HG03521 (cell line): ENCODE results near the gene C1QL1.
A peak's percentile ranks its signal among the peaks of the same experiment; 100 is the strongest.

Experiments used
- ATAC-seq: cut with Tn5 transposase; IDR thresholded peaks from one replicate; pipeline ENCODE4 v1.9.1; 2021; ENCODE audit warnings: mild to moderate bottlenecking, moderate library complexity; ENCODE audit not compliant: unreplicated experiment

The C1QL1 gene

DNA sequence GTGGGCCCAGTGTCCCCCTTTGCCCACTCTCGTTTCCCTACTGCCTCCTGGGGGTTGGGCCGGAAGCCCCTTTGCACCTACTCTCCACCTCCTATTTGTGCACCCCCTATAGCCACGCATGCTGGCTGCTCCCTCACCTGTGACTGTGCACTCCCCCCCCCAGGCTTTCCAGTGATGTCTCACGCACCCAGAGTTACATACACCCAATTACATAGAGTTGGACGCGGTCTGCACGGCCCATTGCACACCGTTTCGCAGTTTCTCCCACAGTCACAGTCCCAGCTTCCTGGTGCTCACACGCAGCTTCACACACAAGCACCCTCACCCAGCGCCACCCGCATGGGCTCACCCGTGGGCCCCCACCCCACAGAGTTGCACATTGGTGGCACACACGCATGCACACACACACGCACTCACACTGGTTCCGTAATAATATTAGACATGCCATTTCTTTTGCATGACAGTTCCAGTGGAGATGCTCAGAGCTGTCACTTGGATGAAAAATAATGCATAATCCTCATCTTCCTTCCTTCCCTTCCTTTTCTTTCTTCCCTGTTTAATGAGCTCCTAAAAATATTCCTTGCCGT is 21.5 kb upstream of the C1QL1 start:
- ATAC-seq: no peak

DNA sequence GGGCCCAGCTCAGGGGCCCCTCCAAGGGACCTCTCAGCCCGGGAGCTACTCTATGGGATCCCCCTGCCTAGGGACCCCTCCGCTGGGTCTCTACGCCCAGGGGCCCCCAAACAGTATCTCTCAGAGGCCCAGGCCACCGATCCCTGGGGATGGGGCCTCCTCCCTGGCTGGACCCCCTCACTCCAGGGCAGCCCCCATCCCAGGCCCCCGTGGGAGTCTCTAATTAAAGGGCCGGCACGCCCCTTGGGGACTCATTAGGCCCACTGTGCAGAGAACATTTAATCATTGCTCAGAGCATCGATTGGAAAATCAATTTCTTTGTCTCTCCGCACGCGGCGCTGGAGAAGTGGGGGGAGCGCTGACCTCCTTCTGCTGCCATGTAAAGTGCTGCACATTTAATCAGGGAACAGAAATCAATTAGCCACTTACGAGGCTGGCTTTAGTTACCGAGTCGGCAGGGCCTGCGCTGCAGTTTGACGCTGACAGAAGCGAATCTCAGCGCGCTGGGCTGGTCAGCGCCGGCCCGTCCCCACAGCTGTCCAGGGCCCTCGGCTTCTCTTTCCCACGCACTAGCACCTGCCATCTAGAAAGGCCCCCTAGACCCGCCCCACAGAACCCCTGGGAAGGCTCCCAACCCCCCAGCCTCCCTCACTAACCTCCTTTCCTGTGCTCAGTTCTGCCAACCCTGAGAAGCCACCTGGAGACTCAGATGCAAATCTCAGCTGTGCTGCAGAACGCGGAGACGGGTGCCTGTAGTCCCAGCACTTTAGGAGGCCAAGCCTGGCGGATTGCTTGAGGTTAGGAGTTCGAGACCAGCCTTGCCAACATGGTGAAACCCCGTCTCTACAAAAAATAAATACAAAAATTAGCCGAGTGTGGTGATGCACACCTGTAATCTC is 20.2 kb upstream of the C1QL1 start:
- ATAC-seq: no peak

DNA sequence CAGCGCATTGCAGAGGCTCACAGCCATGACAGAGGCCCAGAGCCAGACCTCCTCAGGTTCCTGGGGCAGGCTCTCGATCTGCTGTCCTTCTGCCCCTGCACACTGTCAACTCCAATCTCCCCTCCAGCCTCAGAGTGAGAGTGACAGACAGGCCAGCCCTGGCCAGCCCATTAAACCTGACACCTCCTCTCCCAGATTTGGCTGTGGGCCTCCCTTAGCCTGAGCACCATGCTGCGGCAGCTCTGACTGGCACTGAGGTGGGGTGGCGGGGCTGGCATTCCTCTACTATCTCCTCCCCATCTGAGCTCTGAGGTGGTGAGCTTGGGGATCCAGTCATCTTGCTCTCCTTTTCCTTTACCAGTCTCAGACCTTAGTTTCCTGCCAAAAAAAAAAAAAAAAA is 15.5 kb upstream of the C1QL1 start:
- ATAC-seq: no peak

DNA sequence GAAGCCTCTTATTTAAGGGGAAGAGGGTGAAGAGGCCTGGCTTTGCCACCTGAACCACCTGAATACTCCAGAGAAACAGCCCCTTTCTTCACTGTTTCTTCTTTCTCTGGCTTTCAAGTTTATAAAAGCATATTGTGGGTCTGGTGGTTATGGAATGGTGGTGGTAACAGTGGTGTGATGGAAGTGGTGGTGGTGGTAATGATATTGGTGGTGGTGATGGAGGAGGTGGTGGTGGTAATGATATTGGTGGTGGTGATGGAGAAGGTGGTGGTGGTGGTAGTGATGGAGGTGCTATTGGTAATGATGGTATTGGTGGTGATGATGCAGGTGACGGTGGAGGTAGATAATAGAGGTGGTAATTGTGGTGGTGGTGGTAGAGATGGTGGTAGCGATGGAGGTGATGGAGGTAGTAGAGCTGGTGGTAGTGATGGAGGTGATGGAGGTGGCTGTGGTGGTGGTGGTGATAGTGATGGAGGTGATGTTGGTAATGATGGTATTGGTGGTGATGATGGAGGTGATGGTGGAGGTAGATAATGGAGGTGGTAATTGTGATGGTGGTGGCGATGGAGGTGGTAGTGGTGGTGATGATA is 14.1 kb upstream of the C1QL1 start:
- ATAC-seq: no peak

DNA sequence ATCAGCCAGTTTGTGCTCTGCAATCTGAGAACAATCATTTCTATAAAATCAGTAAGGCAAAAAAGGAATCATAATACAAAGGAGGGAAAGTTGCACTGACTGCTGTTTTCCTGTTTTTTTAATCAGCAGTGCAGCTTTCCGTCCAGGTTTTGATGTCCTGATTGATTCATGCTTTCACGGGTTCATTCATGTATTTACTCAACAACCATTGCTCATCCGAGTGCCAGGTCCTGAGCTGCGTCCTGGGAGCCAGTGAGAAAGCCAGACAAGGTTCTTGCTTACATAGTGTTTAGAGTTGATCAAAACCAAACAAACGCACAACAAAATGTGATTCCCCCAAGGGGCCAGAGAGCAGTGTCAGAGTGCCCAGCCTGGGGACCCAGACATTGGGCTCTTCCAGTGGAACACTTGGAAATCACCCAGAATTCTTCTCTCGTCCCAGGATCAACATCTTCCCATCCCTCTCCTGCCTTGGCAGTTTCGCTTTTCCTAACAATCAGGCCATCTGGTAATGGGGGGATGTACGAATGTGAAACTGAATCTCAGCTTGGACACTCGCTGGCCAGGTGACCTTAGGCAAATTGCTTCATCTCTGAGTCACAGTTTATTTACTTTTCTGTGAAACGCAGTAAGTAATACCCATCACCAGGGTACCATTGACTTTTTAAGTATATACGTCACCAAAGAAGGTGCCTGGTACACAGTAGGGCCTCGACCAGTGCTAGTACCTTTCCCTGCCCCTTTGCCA is 13.3 kb upstream of the C1QL1 start:
- no peak for ATAC-seq

DNA sequence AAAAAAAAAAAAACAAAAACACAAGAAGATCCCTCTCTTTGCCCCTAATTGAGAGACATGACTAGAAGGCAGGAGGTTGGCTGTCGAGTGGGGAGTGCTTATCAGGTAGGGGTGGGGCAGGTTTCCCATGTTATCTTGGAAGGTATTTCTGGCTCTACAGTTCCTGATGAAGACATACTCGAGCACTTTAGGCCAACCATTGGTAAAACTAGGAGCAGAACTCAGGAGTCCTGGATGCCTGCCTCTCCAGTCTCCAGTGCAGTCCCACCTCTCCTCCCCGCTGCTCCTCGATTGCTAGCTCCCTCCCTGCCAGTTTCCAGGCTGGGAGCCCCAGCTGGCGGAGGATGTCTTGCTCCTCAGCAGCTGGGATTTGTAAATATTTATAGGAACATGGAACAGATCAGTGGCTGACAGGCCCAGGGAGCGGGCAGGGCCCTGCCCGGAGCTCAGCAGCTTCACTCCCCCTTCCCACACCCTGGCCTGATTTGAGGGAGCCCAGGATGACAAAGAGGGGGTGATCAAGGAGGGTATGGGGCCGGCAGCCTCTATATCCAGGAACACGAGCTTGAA is 11.4 kb upstream of the C1QL1 start:
- no peak for ATAC-seq

DNA sequence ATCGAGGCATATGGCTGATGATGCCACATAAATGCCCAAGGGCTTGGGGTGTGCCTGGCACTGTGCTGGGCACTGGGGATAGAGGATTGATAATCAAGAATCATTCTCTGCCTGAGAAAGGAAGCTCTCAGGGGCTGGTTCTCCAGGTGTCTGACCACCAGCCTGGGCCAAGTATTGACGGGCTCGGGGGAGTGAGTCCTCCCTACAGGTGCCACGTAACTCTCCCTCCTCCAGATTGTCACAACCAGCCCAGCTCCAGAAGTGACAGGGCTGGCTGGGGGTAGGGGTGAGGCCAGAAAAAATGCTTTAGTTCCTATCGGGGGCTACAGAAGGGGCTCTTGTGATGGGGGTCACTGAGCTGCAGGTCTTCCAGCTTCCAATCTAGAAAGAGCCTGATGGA is 10.7 kb upstream of the C1QL1 start:
- no peak for ATAC-seq

DNA sequence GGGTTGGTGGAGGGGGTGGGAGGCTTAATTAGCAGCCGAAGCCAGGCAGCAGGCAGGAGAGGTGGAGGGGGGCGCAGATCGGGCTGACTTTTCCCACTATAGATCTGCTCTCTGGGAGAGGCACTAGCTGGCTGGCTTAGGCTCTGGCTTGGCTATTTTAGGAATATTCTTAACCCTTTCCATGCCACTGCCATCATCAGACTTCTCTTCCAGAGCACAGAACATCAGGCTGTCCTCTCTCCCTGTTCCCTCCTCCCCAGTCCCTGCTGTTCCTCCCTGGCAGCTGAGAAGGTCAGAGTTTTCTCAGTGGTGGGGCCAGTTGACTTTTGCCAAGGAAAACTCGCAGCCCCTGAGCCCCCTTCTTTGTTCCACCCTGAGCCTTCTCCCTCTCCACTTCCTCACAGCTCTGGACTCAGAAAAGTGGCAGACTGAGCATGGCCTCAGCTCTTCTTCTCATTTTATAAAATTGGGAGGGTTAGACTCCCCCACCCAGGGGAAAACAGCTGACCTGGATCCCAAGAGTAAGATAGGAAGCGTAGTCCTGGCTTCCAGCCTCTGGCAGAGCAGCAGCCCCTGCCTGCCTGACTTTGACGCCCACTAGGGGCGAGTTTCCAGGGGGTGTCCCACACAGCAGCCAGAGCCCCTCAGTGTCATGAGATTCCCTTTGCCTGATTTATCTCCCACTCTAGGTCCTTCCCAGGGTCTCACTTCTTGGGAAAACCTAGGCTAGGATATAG is 9.9 kb upstream of the C1QL1 start:
- ATAC-seq: no peak

DNA sequence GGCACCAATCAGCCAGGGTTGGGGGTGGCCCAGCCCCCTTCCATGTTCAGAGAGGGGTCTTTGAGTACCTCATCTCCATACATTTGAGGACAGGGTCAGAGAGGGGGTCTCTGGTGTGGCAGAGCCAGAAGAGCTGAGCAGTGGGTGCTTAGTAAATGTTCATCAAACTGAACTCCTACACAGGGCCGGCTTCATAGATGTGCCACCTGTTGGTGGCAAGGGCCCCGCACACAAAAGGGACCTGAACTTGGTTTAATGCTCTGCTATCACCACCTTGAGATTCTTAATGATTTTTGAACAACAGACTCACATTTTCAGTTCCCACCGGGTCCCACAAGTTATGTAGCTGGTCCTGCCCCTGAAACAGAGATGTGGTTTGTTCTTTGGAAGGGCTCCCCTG is 9.0 kb upstream of the C1QL1 start:
- ATAC-seq: no peak

DNA sequence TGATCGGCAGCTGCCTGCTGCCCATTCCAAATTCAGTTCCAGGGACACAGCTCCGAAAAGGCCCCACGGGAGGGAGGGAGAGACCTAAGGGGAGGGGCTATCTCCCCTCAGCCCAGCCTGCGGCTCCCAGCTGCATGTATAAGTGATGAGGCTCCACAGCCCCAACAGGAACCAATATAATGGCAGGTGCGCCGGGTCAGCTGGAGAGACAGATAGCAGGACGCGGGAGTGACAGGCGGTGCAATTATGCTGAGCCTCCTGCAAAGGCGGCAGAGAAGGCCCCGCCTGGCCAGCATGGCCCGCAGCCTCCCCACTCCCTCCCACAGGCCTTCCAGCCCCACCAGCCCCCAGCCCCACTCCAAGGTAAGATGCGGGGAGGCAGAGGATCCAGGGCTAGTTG is 8.1 kb upstream of the C1QL1 start:
- ATAC-seq: no peak

DNA sequence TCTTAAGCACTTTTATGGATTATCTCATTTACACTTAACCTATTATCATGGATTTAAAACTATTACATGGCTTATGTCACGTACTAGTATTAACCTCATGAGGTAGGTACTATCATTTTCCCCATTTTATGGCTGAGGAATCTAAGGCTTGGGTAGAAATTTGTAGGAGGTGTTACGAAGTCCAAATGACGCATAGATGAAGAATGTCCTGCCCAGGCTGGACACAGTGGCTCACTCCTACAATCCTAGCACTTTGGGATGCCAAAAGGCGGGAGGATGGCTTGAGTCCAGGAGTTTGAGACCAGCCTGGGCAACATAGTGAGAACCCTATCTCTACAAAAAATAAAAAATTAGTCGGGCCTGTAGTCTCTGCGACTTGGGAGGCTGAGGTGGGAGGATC is 4.8 kb upstream of the C1QL1 start:
- ATAC-seq: no peak

DNA sequence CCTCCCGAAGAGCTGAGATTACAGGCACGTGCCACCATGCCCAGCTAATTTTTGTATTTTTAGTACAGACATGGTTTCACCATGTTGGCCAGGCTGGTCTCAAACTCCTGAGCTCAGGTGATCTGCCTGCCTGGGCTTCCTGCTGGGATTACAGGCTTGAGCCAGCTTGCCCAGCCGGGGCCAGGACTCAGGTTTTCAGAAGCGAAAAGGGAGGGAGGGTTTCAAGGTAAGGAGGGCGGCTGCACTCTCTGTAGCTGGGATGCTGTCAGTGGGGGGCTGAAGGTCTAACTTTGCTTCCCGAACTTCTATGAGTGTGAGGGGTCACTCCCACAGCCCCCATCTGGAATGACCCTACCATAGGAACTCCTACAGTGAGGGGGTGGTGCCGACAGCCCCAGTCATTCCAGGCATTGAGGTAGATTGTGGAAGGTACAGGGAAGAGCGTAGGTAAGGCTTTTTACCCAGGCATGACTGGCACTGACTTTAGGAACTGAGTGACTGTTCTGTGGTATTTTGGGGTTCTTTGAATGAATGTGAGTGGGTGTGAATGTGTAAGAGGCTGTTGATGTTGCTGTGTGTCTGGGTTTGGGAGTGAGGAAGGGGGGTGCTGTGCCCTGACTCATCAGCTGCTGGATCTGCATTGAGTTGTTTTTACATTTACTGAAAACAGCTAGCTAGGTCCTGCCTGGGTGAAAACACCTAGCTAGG is 3.8 kb upstream of the C1QL1 start:
- no peak for ATAC-seq

DNA sequence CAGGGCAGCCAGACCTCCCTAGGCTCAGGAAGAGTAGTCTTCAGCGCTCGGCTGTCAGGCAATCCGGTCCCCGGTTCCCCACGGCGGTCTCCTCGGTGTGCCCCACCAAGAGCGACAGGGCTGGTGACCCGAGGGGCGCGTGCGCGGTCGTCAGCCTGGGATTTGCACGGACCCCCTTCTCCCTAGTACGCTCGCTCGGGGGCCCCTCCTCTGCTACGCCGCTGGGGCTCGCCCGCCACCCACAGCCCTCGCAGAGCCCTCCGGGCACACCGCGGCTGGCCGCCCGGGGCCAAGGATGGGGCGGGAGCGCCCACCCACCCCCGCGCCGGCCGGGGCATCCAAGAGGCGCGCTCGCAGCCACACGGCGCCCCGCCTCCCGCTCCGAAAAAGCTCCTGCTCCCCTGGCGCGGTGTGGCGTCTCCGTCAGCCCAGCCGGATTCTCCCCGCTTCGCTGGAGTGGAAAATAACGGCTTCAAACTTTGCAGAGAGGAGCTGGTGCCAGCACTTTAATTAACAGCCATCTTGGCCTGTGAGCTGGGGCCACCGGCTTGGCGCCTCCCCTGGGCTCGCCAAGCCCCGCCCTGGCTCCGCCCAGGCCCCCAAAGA is 2.1 kb upstream of the C1QL1 start:
- ATAC-seq: no peak

DNA sequence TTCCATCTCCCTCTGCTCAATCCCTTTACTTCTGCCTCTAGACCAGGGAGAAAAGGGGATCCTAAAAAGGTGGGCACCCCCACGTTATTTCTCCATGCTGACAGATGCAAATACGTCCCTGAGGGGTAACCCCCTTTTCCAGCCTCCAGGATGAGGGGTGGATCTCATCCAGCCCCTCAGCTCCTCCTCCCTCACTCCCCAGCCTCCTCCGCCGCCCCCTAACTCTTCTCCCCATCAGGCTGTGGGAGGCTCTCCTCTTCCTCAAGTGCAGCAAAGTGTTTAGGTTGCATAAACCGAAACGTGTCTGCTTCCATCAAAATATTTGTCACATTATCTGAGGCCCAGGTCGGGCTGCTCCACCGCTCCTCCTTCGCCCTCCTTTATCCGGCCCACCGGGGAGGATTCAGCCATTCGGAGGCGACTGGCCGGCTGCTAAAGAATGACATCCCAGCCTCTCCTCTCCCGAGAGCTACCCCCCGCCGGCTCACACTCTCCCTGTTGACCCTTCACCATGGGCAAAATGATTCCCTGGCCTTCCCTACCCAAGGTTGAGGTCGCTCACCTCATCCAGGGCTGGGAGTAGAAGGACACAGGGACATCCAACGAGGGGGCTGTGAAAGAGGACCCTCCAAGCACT is 1.2 kb upstream of the C1QL1 start:
- no peak for ATAC-seq

DNA sequence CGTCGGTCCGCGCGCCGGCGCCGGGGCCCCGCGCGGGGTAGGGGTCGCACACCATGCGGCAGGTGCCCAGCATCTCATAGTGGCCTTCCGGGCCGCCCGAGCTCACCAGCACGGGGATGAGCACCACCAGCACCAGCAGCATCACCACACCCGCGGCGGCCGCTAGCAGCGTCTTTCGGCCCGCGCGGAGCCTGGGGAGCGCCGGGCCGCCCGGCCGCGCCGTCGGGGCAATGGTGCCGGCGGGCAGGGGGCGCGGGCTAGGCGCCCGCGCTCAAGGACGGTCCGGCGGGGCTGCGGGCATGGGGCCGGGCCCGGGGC is 237 bp downstream of the C1QL1 start:
- ATAC-seq: peak; percentile 4

DNA sequence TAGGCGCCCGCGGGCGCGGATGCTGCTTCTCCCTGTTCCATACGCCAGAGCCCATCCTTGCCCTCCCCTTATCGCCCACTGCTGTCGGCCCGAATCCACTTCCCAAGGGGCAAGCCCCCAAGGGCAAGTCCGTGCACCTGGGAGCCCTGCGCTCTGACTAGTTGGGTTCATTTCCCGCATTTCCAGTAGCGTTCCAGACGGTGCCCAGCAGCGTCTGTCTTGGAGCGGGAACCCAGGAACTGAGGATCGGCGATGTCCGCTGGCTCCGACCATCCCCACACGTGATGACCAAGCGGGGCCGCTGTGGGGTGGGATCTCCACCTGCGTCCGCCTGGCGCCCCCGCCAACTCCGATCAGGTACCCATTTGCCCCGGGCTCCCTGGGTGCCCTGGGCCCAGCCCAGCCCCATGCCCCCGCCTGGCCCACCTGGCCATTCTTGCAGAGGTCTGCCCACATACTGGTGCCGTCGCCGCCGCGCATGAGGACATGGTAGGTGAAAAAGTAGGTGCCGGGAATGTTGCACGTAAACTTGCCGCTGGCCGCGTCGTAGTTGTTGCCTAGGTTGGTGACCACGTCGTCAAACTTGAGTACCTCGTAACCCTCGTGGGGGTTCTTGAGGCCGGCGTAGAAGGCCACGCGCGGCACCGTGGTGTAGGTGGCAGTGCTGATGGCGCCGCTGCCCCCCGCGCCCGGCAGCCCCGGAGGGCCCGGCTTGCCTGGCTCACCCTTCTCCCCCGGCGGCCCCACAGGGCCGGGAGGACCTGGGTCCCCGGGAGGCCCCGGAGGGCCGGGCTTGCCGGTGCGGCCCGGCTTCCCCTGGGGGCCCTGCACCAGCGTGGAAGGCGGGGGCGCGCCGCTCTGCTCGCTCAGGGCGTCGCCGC is 837 bp downstream of the C1QL1 start:
- ATAC-seq: no peak

DNA sequence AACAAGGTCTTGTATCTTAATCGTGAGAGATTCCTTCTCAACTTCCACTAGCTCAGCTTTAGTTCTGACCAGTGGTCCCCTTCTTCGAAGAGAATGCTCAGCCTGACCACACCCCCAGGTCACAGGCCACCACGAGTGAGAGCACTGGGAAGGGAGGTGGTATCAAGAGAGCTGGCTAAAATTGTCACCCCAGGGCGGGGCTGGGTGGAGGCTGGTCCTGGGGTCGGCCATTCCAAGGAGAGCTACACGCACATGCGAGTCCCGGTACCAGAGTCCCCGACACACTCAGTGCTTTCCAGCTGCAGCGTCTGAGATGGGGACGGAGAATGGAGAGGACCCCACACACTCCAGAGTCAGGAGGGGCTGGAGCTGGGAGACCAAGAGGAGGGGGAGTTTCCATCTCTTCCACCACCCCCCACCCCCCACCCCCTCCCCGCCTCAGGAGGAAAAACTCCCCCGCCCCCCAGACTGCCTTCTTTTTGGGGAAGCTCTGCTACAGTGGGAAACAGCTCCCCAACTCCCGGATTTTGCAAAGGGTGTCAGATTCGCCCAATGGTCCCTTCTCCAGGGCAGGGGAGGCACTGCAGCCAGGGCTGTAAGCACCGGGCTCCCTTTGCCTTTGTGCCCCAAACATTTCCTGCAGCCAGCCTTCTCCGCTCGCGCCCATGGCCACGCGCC is 1.6 kb downstream of the C1QL1 start:
- no peak for ATAC-seq
